Stimulated activated CD4-positive, alpha-beta T cell treated with anti-CD3 and anti-CD28 coated beads, Interleukin-15, amount 100 ng/mL, for 48 hours (primary cell): ENCODE data around the gene PHF21B.

Source experiments
- DNase-seq, 2 donors: peaks; one replicate each; pipeline ENCODE4 v3.0.0-alpha.2; 2020; ENCODE audit warnings: low read depth in 2 of 2

PHF21B gene

DNA sequence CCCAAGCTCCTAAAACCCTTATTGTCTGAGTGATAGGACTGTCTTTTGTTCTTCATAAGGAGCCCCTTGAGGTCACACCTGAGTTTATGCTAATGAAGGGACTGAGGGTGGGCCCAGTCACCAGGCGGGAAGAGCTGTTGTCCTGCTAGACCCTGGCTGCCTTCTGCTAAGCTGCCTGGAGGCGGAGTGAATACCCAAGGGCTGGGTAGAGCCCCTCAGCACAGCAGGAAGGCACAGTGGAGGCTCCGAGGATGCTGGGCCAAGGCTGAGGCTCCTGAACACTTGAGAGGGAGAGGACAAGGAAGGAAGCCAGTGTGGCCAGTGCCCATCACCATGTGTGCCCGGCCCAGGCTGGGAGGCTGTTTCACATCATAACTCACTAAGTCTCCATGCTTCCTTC lies 4.8 kb upstream of the PHF21B start:
- no peak for DNase-seq

DNA sequence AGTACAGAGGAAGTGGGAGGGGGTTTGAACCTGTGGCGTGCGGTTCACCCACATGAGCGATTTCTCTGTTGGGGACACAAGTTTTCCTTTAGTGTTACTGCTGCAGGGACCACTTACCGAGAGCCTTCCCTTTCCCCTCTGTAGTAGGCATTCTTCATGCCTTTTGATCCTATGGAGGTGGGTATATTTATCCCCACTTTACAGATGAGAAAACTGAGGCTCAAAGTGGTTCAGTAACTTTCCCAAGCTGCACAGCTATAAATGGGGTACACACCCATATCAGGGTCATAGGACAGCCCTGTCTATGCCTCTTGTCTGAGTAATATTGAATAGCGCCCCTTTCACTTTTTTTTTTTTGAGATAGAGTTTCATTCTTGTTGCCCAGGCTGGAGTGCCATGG lies 3.3 kb upstream of the PHF21B start:
- DNase-seq = no peak

DNA sequence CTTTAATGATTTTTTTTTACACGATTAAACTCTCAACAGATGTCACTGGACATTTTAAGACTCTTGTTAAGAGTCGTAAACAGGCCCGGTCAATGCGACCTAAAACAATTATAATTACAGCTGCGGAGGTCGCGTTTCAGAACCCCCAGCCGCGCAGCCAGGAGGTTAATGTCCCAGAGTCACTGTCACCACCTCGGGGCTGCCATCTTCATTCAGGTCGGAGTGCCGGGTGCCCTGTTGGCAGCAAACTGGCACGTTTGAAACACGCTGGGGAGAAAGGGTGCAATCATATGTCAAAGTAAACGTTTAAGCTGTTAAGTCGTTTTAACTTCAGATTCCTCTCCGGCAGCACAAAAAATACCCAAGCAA lies 711 bp upstream of the PHF21B start:
- DNase-seq = no peak

DNA sequence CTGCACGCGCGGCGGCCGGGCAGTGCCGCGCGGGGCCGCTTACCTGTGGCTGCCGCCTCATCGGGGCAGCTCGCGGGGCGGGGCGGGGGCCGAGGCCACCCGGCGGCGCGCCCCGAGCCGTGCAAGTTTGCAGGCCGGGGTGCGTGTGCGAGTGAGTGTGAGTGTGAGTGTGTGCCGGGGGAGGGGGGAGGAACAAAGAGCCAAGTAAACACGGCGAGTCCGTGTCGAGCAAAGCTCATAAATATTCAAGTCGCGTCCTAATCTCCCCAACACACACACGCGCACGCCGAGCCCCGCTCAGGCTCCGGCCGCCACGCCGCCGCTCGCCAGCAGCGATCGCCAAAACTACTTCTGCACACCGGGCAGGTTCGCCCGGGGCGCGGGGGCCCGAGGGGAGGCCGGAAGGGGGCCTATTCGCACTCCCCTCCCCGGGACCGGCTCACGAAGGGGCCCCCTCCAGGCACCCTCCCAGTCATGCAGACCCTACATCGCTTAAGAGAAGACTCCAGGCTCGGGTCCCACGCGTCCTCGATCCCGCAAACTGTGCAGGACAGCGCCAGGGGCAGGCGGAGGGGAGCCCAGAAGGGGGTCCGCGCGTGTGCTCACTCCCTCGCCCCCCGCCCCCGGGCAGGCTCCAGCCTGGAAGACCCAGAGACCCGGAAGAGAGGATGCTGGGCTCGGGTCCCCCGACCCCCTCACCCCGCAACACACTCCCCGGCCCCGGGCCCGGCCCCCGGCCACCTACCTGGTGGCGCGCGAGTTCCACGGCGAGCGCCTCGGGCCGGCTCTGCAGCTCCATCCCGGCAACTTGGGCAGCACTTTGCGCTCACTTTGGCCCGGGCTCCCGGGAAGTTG lies 827 bp downstream of the PHF21B start:
- DNase-seq = no peak

DNA sequence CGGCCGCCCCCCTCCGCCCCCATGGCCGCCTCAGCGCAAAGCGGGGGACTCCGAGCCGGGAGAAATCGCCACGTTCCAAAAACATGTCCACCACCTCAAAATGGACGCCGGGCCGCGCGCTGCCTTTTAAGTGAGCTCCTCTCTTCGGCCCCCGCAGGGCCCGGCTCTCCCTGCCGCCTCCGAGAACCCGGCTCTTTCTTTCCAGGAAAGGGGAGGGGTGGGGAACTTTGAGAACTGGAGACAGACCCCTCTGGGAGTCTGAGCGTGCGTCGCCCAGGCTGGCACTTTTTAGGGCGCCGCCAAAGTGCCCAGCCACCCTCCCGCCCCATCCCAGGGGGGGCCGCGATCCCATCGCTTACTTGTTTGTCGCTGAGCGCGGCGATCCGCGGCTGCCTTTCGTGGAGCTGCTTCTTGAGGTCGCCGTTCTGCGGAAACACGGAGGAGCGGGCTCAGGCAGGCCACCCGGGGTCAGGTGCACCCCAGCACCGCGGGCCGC lies 1.6 kb downstream of the PHF21B start:
- no peak for DNase-seq

DNA sequence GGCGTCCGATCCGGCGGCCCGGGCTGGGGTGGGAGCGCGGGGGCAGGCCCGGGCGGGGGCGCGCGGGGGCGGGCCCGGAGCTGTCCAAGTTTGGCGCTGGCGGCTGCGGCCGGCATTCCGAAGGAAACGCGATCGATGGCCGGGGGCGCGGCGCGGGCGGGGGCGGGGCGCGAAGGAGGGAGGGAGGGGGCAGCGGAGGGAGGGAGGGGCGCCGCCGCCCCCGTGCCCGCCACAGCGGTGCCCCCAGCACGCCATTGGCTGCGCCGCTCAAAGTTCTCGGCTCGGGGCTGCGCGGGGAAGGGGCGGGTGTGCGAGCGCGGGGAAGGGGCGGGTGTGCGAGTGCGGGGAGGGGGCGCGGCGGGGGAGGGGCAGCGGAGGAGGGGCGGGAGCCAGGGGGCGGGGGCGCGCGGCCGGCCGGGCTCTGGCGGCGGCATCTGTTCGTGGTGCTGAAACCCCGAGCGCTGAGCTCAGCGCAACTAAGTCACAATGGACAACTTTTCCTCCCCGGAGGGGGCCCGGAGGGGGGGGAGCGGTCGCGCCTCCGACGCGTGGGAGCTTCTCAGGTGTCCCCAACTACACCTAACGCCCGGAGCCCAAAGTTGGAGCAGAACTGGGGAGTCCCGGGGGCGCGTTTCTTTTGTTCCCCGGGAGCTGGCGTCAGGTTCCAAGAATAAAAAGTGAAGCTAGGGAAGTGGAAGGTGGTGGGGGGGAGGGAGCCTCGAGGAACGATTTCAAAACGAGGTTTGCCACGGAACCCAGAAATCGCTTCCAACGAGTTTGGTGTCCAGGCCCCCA lies 2.2 kb downstream of the PHF21B start:
- no peak for DNase-seq

DNA sequence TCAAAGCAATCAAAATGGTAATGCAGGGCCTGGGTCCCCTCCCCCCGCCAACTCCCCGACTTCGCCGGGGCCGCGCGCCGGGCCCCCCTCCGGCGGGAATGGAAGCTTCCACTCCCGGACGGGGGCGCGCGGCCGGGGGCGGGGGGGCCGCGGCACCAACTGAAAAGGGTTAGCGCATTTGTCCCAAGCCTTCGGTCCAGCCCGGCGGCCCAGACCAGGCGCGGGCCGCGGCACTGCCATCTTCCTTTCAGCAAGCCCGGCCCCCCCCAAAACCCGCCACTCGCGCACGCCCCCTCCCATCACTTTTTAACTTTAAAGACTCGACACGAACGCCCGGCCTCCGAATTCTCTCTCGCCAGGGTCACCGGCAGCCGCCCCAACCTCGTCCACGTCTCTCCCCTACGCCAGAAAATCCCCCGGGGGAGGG lies 2.8 kb downstream of the PHF21B start:
- DNase-seq = no peak

DNA sequence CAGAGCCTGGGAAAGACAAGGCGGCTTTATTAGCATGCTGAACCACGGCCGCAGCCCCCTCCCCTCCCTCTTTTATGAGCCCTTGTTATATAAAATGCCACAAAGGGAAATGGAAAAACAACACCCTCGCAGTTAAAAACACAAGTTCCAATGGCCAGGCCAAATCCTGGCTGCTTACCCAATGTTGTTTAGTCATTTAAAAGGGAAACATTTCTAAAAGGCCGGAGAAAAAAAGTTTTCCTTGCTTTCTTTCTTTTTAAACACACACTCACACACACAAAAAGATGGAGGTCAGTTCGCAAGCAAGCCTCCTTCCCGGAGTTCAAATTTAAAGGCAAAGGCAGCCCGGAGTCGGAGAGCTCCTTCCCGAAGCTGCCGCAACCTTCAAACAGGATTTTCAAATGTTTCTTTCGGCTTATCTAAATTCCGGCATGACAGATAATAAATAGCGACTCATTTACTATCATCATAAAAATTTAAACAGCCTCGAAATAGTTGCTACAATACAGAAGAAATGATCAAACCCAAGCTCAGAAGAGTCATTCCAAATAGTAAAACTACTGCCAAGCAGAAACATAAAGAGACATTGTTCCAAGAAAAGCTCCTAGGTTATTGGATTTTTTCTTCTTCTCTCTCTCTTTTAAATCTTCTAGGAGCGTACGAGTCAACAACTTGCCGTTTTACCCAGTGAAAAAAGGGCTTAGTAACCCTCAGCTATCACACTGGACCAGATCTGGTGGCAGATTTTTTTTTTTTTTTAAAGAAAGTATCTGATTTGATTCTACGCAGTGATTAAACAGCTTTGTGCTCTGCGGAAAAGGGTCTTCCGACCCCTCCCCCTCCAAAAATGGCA lies 3.5 kb downstream of the PHF21B start:
- no peak for DNase-seq

DNA sequence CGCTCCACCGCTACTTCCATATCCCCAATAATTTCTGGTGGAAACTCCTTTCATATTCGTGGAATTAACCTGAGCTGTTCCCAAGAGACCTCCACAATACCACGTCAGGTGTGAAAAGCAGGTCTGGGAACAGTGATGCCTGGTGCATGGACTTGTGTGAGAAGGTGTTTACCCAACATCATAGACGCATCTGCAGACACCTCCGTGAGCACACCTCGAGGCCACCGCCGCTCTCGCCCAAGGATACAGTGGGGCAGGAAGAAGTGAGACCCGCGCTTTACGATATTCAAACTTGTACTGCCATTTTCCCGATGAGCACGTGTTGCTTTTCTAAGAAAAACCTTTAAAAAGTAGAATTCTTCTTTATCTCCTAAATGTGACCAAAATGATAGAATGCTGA lies 8.2 kb downstream of the PHF21B start:
- no peak for DNase-seq

DNA sequence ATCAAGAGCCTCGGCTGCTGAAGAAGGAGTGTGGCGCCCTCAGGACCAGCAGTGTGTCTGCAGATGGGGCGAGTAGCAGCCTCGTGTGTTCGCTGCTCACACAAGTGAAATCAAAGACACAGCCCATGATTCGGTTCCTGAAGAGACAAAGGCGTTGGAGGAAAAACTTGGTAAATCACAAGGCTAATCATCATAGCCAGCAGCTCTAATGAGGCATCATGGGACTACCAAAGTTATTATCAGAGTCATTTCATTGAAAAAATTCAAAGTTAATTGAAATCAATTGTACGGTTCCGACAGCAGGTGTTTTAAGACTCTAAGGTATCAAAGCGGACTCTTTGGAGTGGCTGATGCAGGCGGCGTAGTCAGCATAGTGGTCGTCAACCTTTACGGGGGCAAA lies 9.5 kb downstream of the PHF21B start:
- DNase-seq = no peak

DNA sequence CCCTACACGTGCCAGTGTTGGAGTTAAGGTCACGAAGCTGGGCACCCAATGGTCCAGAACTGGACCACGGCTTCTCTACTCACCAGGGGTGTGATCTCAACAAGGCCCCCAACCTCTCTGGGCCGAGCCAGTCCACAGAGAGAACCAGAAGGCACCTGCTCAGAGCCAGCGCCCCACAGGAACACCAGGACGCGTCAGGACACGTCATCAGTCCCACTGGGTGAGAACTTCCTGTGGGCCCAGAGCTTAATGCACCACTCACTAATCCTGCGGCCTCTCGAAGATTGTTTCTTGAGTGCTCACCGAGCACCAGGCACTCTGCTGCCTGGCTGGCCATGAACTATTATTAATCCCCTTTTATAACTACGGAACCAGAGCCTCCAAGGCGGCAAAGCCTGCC lies 10.1 kb downstream of the PHF21B start:
- no peak for DNase-seq

DNA sequence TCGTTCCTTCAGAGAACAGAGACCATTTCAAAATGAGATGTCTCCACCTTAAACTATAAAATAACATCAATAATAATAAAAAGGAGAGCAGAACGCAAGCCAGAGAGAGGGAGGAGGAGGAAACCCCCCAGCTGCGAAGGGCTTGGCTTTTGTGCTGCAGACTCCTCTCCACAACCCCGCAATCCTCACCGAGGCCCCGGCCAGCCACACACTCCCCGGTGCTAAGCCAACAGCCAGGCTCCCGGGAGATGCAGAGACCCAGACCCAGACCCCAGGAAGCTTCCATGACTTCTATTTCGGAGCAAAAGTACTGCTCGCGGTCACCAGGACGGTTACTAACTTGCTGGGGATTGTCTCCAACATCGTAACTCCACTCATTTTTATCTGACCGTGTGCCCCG lies 10.6 kb downstream of the PHF21B start:
- DNase-seq = no peak

DNA sequence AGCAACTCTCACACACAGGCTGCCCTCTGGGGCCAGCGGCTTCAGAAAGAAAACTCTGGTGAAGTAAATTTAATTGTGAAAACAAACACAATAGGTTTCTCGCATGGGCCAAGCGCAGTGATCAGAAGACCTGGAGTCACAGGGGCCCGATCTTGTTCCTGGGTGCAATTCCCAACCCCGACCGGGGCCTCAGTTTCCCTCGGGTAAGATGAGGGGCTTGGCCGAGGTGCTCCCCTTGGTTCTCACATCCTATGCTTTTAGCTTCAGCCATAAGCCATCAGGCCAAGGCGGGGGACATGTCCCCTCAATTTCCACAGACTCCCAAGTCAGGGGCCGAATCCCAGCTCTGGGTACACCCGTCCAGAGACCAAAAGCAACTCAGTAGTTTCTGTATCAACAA lies 11.5 kb downstream of the PHF21B start:
- no peak for DNase-seq

DNA sequence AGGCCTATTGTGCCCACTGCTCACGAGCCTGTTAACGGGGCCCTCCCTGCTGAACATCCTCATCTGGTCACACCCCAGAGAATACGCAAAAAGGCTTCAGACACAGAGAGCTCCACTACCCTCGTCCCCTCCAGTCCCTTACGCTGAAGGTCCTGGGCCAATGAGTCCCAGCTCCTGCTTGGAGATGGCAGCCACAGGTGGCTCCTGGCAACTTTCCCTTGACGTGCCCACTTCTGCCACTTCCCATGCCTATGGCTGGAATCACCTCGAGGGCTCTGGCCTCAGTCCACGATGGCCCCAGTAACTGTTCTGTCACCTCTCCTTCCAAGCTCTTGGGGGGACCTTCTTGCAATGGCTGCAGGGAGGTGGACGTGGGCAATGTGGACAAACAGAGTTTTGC lies 12.7 kb downstream of the PHF21B start:
- no peak for DNase-seq

DNA sequence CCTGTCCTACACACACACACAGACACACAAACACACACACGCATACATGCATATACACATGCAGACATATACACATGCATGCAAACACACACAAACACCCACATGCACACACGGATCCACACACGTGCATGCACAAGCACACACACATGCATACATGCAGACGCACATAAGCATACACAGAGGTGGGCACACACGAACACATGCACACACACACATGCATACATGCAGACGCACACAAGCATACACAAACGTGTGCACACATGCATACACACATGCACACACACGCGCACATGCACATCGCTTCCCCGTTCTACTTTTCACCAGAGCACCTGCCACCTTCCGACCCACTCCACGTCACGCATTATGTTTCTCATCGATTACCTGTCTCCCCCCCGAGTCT lies 13.2 kb downstream of the PHF21B start:
- DNase-seq = no peak

DNA sequence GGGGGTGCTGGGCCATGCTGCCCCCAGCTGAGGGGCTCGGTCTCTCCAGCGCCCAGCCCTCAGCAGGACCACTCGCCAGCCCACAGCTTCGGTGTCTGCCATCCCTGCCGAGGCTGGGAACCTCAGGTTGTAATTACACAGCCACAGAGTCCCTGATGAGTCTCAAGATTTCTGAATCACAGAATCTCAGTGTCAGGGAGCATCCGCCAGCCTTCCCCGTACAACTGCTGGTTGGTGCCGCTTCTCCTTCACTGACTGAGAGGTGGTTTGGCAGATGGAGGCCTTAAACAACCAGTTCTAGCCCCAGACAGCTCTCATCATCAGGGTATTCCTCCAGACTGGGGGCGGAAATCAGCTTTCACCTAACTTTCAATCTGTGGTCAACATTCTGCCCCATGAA lies 13.7 kb downstream of the PHF21B start:
- no peak for DNase-seq

DNA sequence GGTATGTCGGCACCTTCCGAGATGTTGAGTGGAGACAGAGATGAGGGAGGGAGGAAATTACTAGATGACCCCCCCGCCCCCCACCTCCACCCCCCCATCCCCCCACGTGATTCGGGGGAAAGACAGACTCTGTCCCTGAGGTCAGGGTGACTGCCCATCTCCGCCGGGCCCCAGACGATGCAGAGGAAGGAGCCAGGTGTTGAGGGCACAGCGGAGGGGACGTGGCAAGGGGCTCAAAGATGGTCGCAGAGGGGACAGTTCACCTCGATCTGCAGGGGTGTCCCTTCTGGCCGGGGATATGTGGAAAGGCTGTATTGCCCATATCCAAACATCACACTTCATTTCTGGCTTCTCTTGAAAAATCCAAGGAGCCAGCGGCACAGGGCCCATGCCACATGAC lies 14.1 kb downstream of the PHF21B start:
- DNase-seq = no peak

DNA sequence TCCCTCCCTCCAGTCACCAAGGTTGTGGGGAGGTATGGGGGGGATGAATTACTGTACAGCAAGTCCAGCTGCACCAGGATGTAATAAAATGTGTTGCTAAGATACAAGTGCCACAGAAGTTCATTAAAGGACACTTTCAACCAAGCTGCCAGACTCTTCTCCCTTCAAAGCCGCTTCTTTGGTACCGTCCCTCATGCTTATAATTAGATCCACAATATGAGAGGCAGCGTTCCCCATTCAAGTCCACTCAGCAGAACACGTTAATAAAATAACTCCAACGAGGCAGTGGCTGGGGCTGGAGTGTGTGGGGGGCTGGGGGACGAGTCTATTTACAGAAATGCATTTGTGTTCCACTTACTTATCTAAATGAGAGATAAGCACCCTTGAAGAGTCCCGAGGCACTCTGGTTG lies 14.7 kb downstream of the PHF21B start:
- DNase-seq = no peak

DNA sequence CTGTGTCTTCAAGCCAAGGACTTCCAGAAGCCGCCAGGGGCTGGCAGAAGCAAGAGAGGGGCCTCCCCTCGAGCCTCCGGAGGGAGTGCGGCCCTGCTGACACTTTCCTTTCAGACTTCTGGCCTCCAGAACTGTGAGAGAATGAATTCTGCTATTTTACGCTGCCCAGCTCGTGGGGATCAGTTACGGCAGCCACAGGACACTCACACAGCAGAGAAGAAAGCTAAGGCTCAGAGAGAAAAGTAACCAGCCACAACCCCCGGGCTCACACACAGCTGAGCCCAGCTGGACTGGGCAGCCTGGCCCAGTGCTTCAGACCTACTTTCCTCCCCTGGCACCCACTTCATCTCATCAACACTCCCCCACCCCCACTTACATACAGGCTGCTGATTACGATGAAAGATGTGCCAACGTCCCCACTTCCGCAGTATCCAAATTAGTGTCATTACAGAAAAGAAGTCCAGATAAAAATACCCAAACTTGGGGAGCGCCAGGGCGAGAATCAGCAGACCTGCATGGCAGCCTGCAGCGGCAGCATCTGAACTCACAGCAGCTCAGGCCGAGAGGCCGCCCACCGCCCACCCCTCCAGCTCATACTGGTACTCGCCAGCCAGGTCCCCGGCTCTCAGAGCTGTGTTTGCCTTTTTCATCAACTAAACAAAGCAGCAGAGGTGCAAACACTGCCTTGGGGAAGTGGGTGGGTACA lies 15.3 kb downstream of the PHF21B start:
- DNase-seq = no peak

DNA sequence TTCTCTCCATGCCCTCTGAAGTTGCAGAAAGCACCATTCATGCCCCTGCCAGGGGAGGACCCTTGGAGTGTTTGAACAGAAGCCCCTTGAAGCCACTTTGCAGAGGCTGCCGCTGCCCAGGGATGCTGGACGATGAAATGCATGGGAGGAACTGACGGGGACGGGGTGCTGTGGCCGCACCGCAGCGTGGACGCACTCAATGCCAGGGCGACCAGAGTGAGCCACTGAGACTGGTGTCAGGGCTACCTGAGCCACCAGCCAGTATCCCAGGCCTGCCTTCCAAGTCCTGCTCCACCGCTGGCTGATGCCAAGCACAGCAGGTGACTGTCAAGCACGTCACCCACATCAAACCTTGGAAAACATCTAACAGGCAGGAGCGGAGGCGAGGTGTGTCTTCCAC lies 17.6 kb downstream of the PHF21B start:
- DNase-seq = no peak

DNA sequence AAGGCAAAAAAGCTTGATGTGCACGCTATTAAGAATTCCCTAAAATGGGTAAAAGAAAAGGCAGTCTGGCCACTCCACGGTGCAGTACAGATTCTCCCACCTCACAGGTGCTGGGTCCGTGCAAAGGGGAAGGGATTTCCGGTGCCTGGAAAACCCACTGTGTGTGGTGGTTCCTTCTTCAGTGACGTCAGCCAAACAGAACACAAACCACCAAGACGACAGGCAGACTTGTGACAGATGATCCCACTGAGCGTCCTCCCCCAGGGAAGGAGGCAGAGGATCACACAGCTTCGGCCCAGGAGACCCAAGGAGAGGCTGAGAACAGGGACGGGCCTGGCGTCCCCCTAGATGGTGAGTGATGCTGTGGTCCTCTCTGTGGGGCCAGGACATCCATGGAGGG lies 18.6 kb downstream of the PHF21B start:
- no peak for DNase-seq

DNA sequence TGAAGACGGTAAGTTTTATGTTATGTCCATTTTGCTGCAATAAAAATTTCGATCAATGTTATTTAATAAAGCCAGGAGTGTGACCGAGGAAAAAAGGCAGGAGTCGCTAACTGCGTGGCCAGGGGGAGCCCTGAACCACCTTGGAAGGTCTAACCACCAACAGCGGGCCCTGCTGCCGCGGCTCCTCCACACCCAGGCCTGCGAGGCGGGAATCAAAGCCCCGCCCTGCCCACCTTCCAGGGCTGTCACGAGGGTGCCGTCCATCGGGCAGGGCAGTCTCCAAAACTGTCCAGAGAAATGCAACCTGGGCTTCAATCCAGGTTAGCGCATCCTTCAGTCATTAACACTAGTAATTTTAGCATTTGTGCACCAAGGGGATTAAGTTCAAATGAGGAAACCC lies 19.0 kb downstream of the PHF21B start:
- DNase-seq = no peak
